Stomach (tissue), 4 donors: ENCODE data around the gene DPP10.

Source experiments
- POLR2A ChIP-seq, 4 donors: fragments of 450-650 bp; IDR thresholded peaks; one replicate each; pipeline ENCODE4 v1.6.1; 2016; ENCODE audit warnings: antibody characterized with exemption in 4 of 4, control low read depth in 2 of 4, mild to moderate bottlenecking in 1 of 4, moderate library complexity in 1 of 4
- TF ChIP-seq, protein P1 (sequence below), 7 experiments: fragments of 450-650 bp in 4 of 7; fragments of 200-600 bp in 3 of 7; sonication (generic) in 3 of 7; IDR thresholded peaks; one replicate each; pipeline ENCODE4 v1.5.1; 2016 to 2019; ENCODE audit warnings: antibody characterized with exemption in 7 of 7, control low read depth in 2 of 7, mild to moderate bottlenecking in 1 of 7

DNA sequence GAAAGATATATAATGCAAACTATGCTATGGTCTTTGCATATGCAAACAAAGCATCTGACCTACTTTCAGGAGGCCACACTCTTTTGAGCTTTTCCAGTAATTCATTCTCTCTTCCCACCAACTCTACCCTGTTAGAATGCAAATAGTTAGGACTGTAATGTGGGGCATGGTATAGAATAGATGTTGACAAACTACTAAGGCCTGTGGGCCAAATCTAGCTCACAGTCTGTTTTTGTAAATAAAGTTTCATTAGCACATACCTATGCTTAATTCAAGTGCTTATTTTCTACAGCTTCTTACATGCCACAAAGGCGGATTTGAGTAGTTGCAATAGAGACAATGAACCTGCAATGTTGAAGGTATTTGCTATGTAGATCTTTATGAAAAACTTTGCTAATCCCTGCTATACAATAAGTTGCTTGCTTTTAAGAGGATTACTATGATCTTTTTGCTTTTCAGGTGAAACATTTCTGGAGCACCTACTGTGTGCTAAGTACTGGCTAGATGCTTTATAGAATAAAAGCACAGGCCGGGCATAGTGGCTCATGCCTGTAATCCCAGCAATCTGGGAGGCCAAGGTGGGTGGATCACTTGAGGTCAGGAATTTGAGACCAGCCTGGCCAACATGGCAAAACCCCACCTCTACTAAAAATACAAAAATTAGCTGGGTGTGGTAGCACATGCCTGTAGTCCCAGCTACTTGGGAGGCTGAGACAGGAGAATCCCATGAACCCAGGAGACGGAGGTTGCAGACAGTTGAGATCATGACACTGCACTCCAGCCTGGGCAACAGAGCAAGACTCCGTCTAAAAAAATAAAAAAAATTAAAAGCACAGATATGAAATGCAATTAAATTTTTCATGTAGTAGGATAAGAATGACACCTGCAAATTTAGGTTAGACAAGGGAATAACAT lies 267.8 kb downstream of the DPP10 start:
- TF ChIP-seq, protein P1, sequence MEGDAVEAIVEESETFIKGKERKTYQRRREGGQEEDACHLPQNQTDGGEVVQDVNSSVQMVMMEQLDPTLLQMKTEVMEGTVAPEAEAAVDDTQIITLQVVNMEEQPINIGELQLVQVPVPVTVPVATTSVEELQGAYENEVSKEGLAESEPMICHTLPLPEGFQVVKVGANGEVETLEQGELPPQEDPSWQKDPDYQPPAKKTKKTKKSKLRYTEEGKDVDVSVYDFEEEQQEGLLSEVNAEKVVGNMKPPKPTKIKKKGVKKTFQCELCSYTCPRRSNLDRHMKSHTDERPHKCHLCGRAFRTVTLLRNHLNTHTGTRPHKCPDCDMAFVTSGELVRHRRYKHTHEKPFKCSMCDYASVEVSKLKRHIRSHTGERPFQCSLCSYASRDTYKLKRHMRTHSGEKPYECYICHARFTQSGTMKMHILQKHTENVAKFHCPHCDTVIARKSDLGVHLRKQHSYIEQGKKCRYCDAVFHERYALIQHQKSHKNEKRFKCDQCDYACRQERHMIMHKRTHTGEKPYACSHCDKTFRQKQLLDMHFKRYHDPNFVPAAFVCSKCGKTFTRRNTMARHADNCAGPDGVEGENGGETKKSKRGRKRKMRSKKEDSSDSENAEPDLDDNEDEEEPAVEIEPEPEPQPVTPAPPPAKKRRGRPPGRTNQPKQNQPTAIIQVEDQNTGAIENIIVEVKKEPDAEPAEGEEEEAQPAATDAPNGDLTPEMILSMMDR (IDR thresholded peaks at IDR 0.05), result no peak
- TF ChIP-seq POLR2A (IDR thresholded peaks at IDR 0.05), result no peak
